Measurements from ENCODE around the gene TYMS.

TYMS gene
- 0 to 1.2 (median 0.94) reads per million in 4 experiments for total RNA-seq

GRCh38 chr18:657311-658000, at the start of gene TYMS:
Gene TYMS (plus strand): TSS chr18:657653. CDS start chr18:657743, 90 bp downstream.
- DNase-seq: no peak

DNA sequence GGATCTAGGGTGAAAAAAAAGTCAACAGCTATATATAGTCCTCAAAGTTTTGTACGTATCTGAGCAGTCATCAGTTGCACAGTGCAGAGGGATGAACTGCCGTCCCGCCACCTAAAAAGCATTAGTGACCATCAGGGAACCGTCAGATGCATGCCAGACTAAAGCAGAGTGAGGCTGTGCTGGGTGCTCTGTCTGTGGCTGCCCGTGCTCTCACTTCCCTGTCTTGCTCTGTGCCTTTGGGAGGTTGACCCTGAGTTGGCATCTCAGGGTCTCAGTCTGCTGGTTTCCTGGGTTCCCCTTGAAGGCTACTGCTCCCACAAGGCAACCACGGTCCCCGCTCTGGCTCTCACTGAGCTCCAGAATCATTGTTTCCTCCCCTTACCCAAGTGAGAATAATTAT, 49.5 kb upstream of the TYMS start:
- no peak for DNase-seq

DNA sequence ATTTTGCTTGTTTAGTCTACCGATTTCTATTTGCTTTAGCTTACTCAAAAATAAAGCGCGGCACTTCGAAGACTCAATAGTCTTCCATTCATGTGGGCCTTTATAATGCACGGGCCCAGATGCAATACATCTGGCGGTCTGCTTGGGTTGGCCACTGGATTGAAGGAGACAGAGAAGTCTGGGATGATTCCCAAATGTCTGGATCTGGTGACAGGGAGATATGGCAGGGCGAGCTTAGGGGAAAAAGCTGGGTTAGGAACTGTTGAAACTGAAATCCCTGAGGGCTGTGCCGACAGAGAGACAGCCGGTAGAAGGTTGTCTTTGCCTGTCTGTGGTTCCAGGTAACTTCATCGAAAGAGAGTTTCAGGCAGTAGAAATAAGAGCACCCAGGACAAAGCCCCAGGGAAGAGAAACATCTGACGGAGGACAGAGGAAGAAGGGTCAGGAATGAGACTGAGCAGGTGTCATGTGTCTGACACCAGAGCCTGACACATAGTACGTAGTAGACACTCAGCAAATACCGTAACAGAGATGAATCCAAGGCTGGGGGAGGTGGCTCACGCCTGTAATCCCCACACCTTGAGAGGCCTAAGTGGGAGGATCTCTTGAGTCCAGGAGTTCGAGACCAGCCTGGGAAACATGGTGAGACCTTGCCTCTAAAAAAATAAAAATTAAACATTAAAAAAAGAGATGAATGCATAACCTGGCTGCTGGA, 47.1 kb upstream of the TYMS start:
- DNase-seq: no peak

DNA sequence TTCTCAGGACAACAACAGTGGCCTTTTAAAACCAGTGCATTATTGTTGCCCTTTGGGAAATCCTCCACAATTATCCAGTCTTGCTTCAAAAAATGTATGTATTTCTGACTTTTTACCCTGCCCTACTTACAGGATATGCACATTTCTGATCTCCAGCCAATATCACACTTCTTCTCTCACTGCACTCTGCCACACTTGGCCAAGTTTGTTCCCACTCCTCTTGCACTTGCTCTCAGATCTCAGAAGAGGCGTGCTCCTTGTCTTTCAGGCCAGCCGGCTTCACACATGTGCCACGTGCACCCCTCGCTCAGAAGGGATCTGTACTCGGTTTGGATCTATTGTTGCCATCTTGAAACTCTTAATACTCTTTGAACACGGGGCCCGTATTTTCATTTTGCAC, 45.3 kb upstream of the TYMS start:
- DNase-seq: no peak

- DNase-seq: no peak
Measured at GRCh38 chr18:614193-614592, 43.3 kb upstream of the TYMS start.

- DNase-seq: no peak
Measured at GRCh38 chr18:615092-615521, 42.3 kb upstream of the TYMS start.

DNA sequence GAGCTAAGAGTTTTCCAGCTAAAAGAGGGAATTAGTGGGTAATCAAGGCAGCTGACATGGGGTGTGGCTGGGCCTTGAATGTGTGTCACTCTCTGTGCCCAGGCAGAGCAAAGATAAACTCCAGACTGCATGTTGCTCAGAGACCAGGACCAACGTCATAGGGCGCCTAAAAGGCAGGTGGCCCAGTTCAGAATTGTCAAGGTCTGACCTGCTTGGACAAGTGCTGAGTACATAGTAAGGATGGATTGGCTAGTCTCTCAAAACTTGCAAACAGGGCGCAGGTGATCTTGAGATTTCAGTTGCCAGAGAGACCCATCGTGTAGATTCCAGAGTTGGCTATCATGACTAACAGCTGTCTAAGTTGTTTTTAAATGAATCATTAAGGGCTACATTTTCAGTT, 41.7 kb upstream of the TYMS start:
- no peak for DNase-seq

GRCh38 chr18:616380-616995, 41.0 kb upstream of the TYMS start:
- DNase-seq: no peak

- no peak for DNase-seq
Measured at GRCh38 chr18:617970-618504, 39.4 kb upstream of the TYMS start.

DNA sequence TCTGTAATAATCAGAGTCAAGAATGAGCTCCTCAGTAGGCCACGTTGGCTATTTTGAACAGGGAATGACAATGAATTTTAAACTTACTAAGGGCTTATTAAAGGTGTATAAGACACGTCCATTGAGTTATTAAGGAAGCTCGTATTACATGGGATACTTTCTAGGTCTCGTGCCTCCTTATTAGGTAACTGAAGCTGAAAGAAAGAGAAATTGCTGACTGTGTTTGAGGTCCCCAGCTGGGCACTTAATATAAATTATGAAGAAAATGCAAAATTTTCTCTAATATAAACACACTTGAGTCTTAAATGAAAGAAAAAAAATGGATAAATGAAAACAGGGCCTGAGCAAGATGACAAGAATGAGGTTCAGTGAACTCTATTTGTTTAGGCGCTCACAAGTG, 38.8 kb upstream of the TYMS start:
- no peak for DNase-seq

DNA sequence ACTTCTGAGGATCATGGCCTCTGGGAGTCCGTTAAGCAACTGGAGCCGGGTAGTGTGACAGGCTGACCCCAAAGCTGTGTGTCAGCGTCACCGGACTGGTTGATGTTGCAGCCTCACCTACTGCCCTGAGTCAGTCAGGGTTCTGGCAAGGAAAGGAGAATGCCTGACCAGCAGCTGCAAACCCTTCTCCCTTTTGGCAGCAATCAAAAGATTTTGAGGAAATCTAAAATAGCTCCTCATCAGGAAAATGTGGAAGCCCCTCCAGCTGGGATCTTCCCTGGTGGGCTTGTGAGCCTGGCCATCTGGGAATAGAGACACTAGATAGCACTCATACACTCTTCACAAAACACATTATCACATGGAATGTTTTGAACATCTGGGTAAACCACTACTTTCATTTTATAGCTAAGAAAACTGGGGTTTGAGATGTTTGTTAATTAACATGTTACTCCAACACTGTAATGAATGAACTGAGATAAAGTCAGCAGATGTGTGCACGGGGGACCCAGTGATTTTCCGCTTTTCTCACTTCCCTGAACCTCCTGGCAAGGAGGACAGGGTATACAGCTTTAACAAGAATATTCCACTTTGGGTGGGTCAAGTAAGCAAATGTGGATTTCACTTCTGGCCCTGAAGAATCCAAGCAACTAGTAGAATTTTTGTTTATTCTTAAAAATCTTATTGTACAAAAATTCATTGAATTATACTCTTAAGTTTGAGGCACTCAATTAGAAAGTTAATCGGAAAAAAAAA, 36.0 kb upstream of the TYMS start:
- DNase-seq: no peak

GRCh38 chr18:622289-622688, 35.2 kb upstream of the TYMS start:
- DNase-seq: no peak

- peak; percentile 19 for DNase-seq
Measured at GRCh38 chr18:623761-624620, 33.5 kb upstream of the TYMS start.

GRCh38 chr18:627231-627630, 30.2 kb upstream of the TYMS start:
- DNase-seq: no peak

DNA sequence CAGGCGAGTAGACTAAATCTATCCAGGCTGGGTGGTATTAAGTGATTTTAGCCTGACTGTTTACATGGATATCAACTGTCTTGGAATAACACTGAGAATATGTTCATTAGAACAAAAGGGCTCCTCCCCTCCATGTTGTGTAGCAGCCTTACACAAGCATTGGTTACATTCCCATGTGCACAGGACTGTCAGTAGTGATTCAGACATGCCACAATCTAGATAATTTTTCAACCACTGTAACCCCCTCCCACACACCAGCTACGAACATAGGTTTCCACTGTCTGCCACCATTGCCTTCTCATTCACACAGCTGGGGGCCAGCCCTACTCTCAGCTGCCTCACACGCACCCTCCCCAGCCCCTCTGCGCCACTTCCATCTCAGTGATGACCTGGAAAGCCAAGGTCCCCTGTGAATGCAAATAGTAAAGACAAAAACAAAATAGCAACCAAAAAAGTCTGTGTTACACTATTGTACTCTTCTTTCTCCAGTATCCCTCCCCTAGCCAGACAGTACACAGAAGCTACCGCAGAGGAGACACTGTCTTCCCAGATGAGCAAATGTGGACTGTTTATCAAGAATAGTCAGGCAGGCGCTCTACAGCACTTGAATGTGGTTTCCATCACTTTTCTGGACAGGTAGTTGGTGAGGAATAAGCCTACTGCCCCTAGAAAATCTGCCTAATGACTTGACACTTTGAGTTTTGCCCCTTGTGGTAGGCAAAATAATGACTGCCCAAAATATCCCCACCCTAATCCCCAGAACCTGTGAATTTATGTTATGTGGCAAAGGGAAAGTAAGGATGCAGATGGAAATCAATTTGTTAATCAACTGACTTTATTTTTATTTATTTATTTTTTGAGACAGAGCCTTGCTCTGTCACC, 27.9 kb upstream of the TYMS start:
- DNase-seq: no peak

GRCh38 chr18:631560-631959, 25.9 kb upstream of the TYMS start:
- DNase-seq: no peak

DNA sequence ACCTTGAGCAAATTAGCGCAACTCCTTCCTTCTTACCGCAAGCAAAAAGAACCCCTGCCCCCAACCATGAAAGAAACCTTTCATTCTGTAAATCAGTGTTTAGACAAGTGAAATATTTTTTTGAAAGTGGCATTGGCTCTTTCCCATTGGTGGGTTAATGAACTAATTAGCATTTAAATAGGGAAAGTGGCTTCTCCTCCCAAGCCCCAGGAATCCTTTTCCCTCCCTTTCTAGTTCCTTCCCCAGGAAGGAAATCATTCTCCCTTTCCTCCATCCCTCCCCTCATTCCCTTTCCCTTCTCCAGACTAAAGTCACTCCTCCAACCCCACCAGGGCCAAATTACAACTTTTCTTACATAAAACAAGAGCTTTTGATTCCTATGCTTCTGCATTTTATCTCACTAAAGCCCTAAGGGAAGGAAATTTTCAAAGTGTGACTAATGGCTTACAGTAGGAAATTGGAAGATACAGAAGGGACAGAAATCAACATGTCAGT, 22.9 kb upstream of the TYMS start:
- no peak for DNase-seq

- no peak for DNase-seq
Measured at GRCh38 chr18:635171-635570, 22.3 kb upstream of the TYMS start.

GRCh38 chr18:641224-641623, 16.2 kb upstream of the TYMS start:
- DNase-seq: no peak

DNA sequence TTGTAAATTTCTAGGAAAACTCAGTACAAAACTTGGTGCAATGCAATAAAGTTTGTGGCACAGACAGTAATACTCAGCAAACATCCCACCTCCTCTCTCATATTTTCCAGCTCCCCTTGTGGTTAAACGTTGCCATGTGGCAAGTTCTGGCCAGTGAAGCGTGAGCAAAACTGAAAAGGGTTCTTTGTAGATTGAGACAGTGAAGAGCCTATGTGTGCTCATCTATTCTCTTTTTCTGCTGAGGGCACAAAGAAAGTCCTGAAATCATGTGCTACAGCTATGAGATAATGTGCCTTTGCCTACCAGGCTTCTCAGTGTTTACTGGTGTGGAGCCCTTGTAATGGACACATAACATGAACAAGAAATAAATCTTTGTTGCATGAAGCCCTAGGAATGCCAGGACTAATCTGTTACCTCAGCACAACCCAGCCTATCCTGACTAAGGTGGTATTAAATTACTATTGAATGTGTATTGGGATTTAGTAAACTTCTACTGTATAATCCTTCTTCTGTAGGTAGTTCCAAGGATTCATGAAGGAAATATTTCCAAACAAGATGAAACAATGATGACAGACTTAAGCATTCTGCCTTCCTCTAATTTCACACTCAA, 13.0 kb upstream of the TYMS start:
- DNase-seq: no peak

Data from effector CD8-positive, alpha-beta T cell (primary cell).